GM18867 (cell line): ENCODE results near the gene SCFD2.
A peak's percentile ranks its signal among the peaks of the same experiment; 100 is the strongest.
"Not testable (repeated sequence)": the region's sequence is repeated elsewhere in the genome, so short reads cannot be mapped to it uniquely, and the experiment has no call there.

Experiments used
- ATAC-seq: cut with Tn5 transposase; IDR thresholded peaks from one replicate; pipeline ENCODE4 v1.9.1; 2021; ENCODE audit warnings: mild to moderate bottlenecking, moderate library complexity; ENCODE audit not compliant: unreplicated experiment

Gene SCFD2

DNA sequence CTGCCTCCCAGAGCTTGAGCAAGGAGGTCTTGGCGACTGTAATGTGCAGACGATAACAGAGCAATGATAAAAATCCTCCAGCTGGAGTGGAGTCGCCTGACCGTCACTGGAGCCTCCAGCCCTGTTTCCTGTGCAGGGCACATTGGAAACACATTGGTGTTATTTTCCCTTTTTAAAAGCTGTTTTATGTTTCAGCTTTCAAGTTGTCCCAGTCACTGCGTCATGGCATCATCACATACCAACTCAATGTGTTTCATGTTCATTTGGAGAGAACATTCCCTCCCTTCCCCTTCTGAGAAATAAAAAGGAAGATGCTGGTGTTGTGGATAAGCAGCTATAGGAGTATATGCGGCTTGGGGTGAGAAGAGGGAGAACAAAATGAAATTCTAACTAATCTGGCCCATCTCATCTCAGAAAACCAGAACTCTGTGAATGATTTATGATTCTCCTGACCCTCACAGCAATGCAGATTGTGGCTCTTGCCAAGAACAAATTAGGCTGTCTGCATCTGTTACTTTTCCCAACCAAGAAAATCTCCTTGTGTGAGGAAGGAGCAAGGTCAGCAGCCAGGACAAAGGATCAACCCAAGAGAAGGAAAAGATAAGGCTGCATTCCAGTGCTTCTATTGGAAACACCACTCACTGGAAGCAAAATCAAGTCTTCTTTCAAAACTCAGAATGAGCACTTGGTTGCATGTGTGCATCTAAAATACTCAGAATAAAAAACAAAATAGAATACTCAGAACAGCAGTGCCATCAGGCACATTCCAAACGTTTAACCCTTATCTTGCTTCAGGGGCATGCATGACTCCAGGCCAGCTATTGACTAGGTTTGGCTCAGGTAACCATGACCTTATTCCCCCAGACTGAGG is 369.4 kb downstream of the SCFD2 start:
- no peak for ATAC-seq

- ATAC-seq: no peak
These were observed 370.4 kb downstream of the SCFD2 start for GRCh38 chr4:52995360-52996030.

- ATAC-seq: no peak
These were observed 371.3 kb downstream of the SCFD2 start for GRCh38 chr4:52994567-52994966.

GRCh38 chr4:52993771-52994170 is 372.1 kb downstream of the SCFD2 start:
- no peak for ATAC-seq

GRCh38 chr4:52992551-52992950 is 373.3 kb downstream of the SCFD2 start:
- not testable (repeated sequence) for ATAC-seq

- no peak for ATAC-seq
These were observed 374.4 kb downstream of the SCFD2 start for GRCh38 chr4:52991472-52991871.

- ATAC-seq: no peak
These were observed 375.2 kb downstream of the SCFD2 start for GRCh38 chr4:52990706-52991105.

DNA sequence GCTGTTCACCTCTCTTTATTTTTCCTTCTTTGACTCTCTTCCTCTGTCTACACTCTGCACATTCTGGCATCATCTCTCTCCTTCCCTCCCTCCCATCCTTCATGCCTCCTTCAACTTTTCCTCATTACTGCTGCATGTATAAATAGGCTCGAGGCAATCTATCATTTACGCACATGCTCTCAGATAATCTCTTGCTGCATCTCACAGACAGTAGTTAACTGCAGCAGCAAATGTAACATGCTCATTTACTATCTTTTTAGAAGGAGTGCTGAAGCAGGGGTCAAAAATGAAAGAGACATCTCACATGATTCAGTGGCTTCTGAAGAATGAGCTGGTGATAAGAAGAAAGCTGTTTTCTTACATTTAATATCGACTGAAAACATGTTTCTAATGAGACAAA is 376.0 kb downstream of the SCFD2 start:
- no peak for ATAC-seq

DNA sequence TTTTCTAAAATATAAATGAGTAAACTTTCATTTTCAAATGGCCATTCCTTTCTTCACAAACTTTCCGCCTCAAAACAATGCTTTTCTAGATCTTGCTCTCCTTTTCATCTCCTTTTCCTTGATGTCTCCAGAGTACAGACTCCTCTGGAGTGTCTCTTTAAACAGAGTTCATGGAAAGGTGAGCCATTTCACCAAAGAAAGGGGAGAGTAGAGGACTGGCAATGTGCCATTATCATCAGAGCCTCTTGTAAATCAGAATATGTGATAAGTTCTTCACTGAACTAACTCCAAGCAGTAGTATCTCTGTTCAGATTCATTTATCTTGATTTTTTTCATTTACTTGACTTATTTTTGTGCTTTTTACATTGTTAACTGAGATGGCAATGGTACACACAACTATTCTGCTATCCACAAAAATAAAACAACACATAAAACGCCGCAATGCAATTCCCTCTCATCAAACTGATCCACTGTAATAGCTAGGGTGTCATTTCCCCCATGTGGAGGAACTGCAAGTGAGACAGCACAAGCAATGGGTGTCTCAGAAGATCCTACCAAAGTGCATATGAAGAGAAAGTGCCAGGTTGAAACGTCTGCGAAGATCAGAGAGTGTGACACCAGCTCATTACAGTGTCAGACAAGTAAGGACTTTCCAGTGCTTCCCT is 378.3 kb downstream of the SCFD2 start:
- no peak for ATAC-seq

DNA sequence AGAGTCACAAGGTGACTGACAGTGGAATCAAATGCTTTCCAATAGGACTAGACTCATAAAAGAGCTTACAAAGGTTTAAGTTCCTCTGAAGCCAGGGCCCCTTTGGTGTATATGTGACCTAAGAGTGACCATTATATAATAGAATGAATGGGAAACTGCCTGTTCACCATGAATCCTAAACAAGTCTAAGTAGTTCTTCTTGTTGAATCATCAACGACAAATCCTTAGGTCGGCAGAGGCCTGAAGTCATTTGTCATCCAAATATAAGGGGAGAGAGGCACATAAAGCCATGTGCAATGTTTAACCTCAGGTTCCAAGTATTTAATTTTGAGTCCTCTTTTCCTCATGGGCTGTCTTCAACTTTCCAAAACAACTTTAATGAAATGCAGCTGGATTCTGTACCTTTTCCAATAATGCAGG is 381.4 kb downstream of the SCFD2 start:
- no peak for ATAC-seq

GRCh38 chr4:52983563-52984303 is 382.1 kb downstream of the SCFD2 start:
- peak; percentile 71 for ATAC-seq

DNA sequence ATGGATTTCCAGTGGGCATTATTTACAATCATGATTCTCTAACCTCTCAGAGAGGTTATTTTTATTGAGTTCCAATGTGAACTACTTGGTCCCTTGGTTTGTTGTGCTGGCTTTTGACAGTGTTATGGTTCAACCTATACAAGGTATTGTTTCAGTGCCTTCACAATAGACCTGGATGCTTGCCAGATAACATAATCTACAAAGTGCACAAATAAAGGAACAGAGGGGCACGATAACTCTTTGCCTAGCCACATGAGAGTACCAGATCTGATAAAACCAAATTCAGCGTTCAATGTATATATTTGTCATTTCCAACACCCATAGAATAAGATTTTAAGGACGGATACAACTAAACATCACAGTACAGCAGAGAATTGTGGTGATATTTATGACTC is 382.9 kb downstream of the SCFD2 start:
- no peak for ATAC-seq

GRCh38 chr4:52982255-52982945 is 383.5 kb downstream of the SCFD2 start:
- ATAC-seq: no peak

DNA sequence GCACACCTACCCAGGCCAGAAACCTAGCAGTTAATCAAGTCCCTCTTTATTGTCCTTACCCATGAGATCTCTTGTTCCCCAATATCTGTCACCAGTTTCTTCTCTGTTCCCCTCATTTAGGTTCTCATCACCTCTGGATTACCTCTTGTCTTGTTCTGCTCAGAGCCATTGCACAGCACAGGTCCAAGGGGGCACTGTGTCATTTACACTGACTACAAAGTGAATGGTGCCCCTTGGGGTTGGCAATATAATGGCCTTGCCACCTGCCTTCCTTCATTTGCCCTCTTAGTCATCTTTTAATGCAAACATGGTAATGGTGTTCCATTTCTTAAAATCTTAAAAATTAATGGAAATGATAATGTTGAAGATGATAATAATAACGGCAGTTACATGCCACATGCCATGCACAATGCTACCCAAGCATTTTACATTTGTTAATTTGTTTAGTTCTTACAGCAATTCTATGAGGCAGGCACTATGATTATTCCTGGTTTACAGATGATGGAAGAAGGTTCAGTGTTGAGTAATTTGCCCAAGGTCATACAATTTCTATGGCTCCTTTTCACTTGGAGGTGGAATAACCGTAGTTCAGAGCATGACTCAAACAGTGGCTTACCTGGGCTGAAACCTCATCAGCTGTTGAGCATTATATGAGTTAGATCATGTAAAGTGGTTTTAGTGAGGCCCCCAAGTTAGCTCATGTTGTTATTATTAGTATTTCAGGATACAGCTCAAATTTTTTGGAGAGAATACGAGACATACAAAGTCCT is 385.9 kb downstream of the SCFD2 start:
- no peak for ATAC-seq

- no peak for ATAC-seq
These were observed 386.8 kb downstream of the SCFD2 start for GRCh38 chr4:52979020-52979419.

DNA sequence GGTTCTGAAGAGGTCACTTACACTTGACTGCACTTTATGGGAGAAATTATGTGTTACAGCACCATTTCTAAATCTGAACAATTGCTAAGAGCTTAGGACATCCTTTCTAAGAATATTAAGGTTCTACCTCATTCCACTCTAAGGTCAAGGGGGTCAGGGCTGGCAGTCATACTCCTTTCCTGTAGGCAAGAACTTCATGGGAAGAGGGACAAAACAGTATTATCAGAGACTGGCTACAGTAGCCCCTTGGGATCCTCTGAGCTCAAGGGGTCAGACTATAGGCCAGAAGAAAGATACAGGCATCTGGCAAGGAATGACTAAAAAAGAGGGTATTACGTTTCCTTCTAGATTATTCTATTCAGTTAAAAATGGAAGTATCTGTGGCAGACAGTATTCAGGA is 388.6 kb downstream of the SCFD2 start:
- no peak for ATAC-seq

- no peak for ATAC-seq
These were observed 389.2 kb downstream of the SCFD2 start for GRCh38 chr4:52976523-52977230.

GRCh38 chr4:52968691-52969090 is 397.2 kb downstream of the SCFD2 start:
- ATAC-seq: no peak

GRCh38 chr4:52968241-52968640 is 397.6 kb downstream of the SCFD2 start:
- no peak for ATAC-seq
